ENCODE results near the gene TNFAIP2. TPM values are rescaled to one million over a fixed set of nuclear protein-coding genes. Genes with fewer than 3 reads are reported as not detected.

The TNFAIP2 gene
- total and polyA plus RNA-seq, 2 experiments from 2014 or later = 9.9 to 14.1 TPM

GRCh38 chr14:103112400-103113243 is 10.6 kb upstream of the TNFAIP2 start:
- H3K4me1 Mint-ChIP-seq = peaks cover 31% of the 10 kb centered on the region
- TF ChIP-seq, protein P1, sequence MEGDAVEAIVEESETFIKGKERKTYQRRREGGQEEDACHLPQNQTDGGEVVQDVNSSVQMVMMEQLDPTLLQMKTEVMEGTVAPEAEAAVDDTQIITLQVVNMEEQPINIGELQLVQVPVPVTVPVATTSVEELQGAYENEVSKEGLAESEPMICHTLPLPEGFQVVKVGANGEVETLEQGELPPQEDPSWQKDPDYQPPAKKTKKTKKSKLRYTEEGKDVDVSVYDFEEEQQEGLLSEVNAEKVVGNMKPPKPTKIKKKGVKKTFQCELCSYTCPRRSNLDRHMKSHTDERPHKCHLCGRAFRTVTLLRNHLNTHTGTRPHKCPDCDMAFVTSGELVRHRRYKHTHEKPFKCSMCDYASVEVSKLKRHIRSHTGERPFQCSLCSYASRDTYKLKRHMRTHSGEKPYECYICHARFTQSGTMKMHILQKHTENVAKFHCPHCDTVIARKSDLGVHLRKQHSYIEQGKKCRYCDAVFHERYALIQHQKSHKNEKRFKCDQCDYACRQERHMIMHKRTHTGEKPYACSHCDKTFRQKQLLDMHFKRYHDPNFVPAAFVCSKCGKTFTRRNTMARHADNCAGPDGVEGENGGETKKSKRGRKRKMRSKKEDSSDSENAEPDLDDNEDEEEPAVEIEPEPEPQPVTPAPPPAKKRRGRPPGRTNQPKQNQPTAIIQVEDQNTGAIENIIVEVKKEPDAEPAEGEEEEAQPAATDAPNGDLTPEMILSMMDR (conservative IDR thresholded peaks at IDR 0.05; ENCODE audit: low read depth in 2 of 2) = no peak
- TF ChIP-seq REST (IDR thresholded peaks at IDR 0.05; ENCODE audit: unreplicated experiment) = no peak
- no peak for TF ChIP-seq ETS1 (IDR thresholded peaks at IDR 0.05)
- DNase-seq (ENCODE audit: low spot score) = no peak
- Histone ChIP-seq H3K79me2 (replicated peaks; ENCODE audit: insufficient read depth) (no peaks in the 10 kb centered on the region), H3K27me3 (ENCODE audit: insufficient read depth) (peaks cover 22% of the 10 kb centered on the region), H2AFZ (no peak overlapping the region), H3K27ac (ENCODE audit: low read depth) (no peak overlapping the region), H4K20me1 (replicated peaks; ENCODE audit: insufficient read depth) (no peaks in the 10 kb centered on the region), H3K9me2 (ENCODE audit: insufficient read depth) (no peaks in the 10 kb centered on the region), H3K4me3 (no peak overlapping the region), H3K4me2 (no peak overlapping the region), H3K36me3 (ENCODE audit: insufficient read depth) (no peaks in the 10 kb centered on the region), H3K4me1 (ENCODE audit: insufficient read depth) (peaks cover 21% of the 10 kb centered on the region), H3F3A (replicated peaks; ENCODE audit: low read depth) (no peaks in the 10 kb centered on the region)
- H3K27ac Mint-ChIP-seq = no peak overlapping the region
- no peaks in the 10 kb centered on the region; the same call in 2 of the 3 replicates for H3K36me3 Mint-ChIP-seq (ENCODE audit: low read depth)
- no peaks in the 10 kb centered on the region for H3K9me3 Mint-ChIP-seq
- no peak for ATAC-seq
- peaks cover 39% of the 10 kb centered on the region for H3K27me3 Mint-ChIP-seq (ENCODE audit: insufficient read depth, low read depth, poor library complexity)
- H3K4me3 Mint-ChIP-seq = no peak overlapping the region

GRCh38 chr14:103113303-103113702 is 10.0 kb upstream of the TNFAIP2 start:
- peaks cover 27% of the 10 kb centered on the region for H3K4me1 Mint-ChIP-seq
- H3K9me2 ChIP-seq (ENCODE audit: insufficient read depth) = no peaks in the 10 kb centered on the region
- no peaks in the 10 kb centered on the region for H4K20me1 ChIP-seq (replicated peaks; ENCODE audit: insufficient read depth)
- no peaks in the 10 kb centered on the region for H3F3A ChIP-seq (replicated peaks; ENCODE audit: low read depth)
- ATAC-seq = no peak
- peaks cover 37% of the 10 kb centered on the region for H3K27me3 Mint-ChIP-seq (ENCODE audit: insufficient read depth, low read depth, poor library complexity)
- H3K27me3 ChIP-seq (ENCODE audit: insufficient read depth) = peaks cover 22% of the 10 kb centered on the region
- H3K79me2 ChIP-seq (replicated peaks; ENCODE audit: insufficient read depth) = no peaks in the 10 kb centered on the region
- H3K27ac Mint-ChIP-seq = no peak overlapping the region
- H3K36me3 ChIP-seq (ENCODE audit: insufficient read depth) = no peaks in the 10 kb centered on the region
- no peaks in the 10 kb centered on the region; the same call in 2 of the 3 replicates for H3K36me3 Mint-ChIP-seq (ENCODE audit: low read depth)
- H3K4me2 ChIP-seq = no peak overlapping the region
- DNase-seq (ENCODE audit: low spot score) = no peak
- H2AFZ ChIP-seq = no peak overlapping the region
- H3K4me1 ChIP-seq (ENCODE audit: insufficient read depth) = peaks cover 20% of the 10 kb centered on the region
- H3K27ac ChIP-seq (ENCODE audit: low read depth) = no peak overlapping the region
- H3K4me3 ChIP-seq = no peak overlapping the region
- no peak overlapping the region for H3K4me3 Mint-ChIP-seq
- no peaks in the 10 kb centered on the region for H3K9me3 Mint-ChIP-seq
- TF ChIP-seq POLR2AphosphoS5 (IDR thresholded peaks at IDR 0.05; ENCODE audit: low read depth) (no peak), JUNB (IDR thresholded peaks at IDR 0.05; ENCODE audit: unreplicated experiment) (no peak), ETS1 (IDR thresholded peaks at IDR 0.05) (no peak), ZNF114 (CRISPR knock-in tag; IDR thresholded peaks at IDR 0.05) (no peak), EZH2 (IDR thresholded peaks at IDR 0.05; ENCODE audit: low read depth, unreplicated experiment) (no peak), CREB1 (CRISPR knock-in tag; IDR thresholded peaks at IDR 0.05; ENCODE audit: low read depth) (no peak)

Measured in GM23338 (cell line).